ENCODE results near the gene GLRA2.
A peak's percentile ranks its signal among the peaks of the same experiment; 100 is the strongest.
"Not testable (repeated sequence)": the region's sequence is repeated elsewhere in the genome, so short reads cannot be mapped to it uniquely, and the experiment has no call there.

GLRA2 gene

GRCh38 chrX:14591976-14592375 is 62.6 kb downstream of the GLRA2 start:
- no peak for DNase-seq (ENCODE audit: low read depth, low spot score)

GRCh38 chrX:14594521-14594920 is 65.2 kb downstream of the GLRA2 start:
- no peak for DNase-seq (ENCODE audit: low read depth, low spot score)

GRCh38 chrX:14598330-14598729 is 69.0 kb downstream of the GLRA2 start:
- DNase-seq (ENCODE audit: low read depth, low spot score): no peak

- DNase-seq (ENCODE audit: low read depth, low spot score): no peak
These were observed 78.2 kb downstream of the GLRA2 start for GRCh38 chrX:14607446-14607985.

- DNase-seq (ENCODE audit: low read depth, low spot score): not testable (repeated sequence)
These were observed 83.1 kb downstream of the GLRA2 start for GRCh38 chrX:14612450-14612849.

- no peak for DNase-seq (ENCODE audit: low read depth, low spot score)
These were observed 87.0 kb downstream of the GLRA2 start for GRCh38 chrX:14616301-14616700.

GRCh38 chrX:14616836-14617235 is 87.5 kb downstream of the GLRA2 start:
- DNase-seq (ENCODE audit: low read depth, low spot score): no peak

GRCh38 chrX:14618177-14618965 is 89.0 kb downstream of the GLRA2 start:
- DNase-seq (ENCODE audit: low read depth, low spot score): no peak

- DNase-seq (ENCODE audit: low read depth, low spot score): no peak
These were observed 101.4 kb downstream of the GLRA2 start for GRCh38 chrX:14630733-14631132.

GRCh38 chrX:14641681-14642655 is 112.6 kb downstream of the GLRA2 start:
- no peak for DNase-seq (ENCODE audit: low read depth, low spot score)

- no peak for DNase-seq (ENCODE audit: low read depth, low spot score)
These were observed 131.6 kb downstream of the GLRA2 start for GRCh38 chrX:14660970-14661369.

GRCh38 chrX:14670819-14671218 is 141.5 kb downstream of the GLRA2 start:
- no peak for DNase-seq (ENCODE audit: low read depth, low spot score)

- DNase-seq (ENCODE audit: low read depth, low spot score): no peak
These were observed 143.4 kb downstream of the GLRA2 start for GRCh38 chrX:14672611-14673172.

GRCh38 chrX:14673236-14673635 is 143.9 kb downstream of the GLRA2 start:
- no peak for DNase-seq (ENCODE audit: low read depth, low spot score)

GRCh38 chrX:14673764-14674163 is 144.4 kb downstream of the GLRA2 start:
- DNase-seq (ENCODE audit: low read depth, low spot score): peak; percentile 60

GRCh38 chrX:14675500-14675899 is 146.2 kb downstream of the GLRA2 start:
- no peak for DNase-seq (ENCODE audit: low read depth, low spot score)

- DNase-seq (ENCODE audit: low read depth, low spot score): no peak
These were observed 147.1 kb downstream of the GLRA2 start for GRCh38 chrX:14676431-14676830.

- DNase-seq (ENCODE audit: low read depth, low spot score): not testable (repeated sequence)
These were observed 159.0 kb downstream of the GLRA2 start for GRCh38 chrX:14688331-14688730.

- DNase-seq (ENCODE audit: low read depth, low spot score): no peak
These were observed 161.2 kb downstream of the GLRA2 start for GRCh38 chrX:14690553-14690952.

GRCh38 chrX:14694611-14695010 is 165.3 kb downstream of the GLRA2 start:
- DNase-seq (ENCODE audit: low read depth, low spot score): no peak

GRCh38 chrX:14697451-14697850 is 168.1 kb downstream of the GLRA2 start:
- no peak for DNase-seq (ENCODE audit: low read depth, low spot score)

- DNase-seq (ENCODE audit: low read depth, low spot score): no peak
These were observed 169.5 kb downstream of the GLRA2 start for GRCh38 chrX:14698790-14699189.
